Bone marrow (tissue), 2 donors: ENCODE results near the gene CACNA1D.

Experiments used
- DNase-seq, 2 donors: peaks; one replicate each; lab custom pipeline; 2025; lab: John Stamatoyannopoulos, UW

CACNA1D gene

GRCh38 chr3:53579636-53580035 is 85.2 kb downstream of the CACNA1D start:
- no peak for DNase-seq

DNA sequence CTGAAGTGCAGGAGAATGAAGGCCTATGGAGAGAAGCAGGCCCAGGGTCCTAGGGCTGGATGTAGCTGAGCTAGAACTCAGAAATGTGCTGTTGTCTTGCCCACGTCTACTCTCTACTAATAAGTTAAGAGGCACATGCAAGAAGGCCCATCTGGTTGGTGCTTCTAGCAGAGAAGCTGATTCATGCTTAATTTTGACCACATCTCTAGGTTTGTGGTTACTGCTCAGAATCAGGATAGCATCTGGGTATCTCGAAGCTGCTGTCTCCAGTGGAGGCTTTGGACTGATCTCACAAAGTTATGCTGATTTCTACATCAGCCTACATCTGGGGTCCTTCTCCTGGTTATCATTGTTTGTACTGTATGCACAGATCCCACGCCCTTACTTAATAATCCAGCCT is 87.3 kb downstream of the CACNA1D start:
- DNase-seq, result no peak

GRCh38 chr3:53583161-53583690 is 88.8 kb downstream of the CACNA1D start:
- DNase-seq, result no peak

- DNase-seq, result no peak
Measured at GRCh38 chr3:53585049-53585448, 90.6 kb downstream of the CACNA1D start.

DNA sequence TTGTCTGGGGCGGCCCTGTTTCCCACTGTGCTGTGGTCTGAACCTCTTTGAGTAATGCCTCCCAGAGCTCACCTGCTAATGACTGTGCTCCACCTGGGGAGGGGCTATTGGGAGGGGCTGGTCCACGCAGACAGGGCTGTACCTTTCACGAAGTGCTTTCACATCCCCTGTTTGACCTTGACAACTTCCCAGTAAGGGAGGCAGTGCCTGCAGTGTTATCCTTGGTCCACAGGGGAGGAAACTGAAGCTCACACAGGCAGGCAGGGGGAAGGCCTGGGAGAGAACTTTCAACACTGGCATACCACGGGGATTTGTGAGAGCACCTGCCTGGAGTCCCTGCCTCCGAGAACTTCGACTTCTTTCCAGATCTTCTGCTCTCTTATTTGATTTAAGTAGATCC is 91.2 kb downstream of the CACNA1D start:
- no peak for DNase-seq

- DNase-seq, result no peak
Measured at GRCh38 chr3:53588122-53588521, 93.7 kb downstream of the CACNA1D start.

GRCh38 chr3:53589201-53589600 is 94.8 kb downstream of the CACNA1D start:
- no peak for DNase-seq

DNA sequence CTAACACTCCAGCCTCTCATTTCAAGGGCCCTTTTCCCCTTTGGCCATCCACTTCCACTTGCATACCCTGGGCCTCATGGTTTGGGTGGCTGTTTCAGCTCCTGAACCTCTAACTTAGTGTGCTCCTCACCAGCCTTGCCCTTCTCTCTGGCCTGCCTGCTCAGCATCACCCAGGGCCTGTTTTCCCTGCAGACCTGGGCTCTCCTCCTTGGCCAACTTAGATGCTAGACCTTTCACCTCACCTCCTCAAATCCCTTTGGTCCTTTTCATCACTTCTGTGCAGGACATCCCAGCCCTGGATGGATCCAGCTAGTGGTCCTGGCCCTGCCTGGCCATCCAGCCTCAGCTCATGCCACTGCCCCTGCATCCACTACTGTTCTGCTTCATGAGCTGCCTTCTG is 95.4 kb downstream of the CACNA1D start:
- DNase-seq, result no peak

DNA sequence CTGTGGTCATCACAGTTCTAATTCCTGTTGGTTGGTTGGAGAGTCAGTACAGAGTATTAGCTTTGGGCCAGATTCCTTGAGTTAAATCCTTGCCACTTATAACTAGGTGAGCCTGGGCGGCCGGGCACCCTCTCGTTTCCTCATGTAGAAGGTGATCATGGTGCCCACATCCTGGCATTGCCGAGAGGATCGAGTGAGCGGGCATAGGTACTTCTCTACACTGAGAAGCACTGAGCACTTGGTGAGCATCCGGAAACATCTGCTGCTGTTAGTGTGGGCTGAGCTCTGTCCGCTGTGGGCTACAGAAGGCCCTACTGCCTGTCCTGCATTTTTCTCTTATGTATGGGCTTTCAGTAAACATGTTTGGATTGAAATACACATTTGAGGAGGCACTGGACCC is 96.2 kb downstream of the CACNA1D start:
- no peak for DNase-seq

DNA sequence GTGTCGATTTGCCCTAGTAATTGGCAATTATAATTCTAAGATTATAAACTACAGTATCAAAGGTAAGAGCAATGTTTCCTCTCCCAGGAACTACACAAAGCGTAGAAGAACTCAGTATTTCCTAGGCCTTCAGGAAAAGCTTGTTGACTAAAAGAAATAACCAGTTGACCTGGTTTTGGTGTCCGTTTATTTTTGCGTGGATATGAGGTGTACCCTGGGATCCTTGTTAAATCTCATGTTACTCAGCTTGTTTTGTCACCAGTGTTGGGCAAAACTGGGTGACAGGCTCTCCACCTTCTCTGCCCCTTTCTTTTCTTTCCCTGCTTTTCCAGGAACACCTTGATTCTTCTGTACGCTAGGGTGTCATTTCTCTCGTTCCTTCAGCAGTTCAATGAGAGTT is 97.2 kb downstream of the CACNA1D start:
- DNase-seq, result no peak

DNA sequence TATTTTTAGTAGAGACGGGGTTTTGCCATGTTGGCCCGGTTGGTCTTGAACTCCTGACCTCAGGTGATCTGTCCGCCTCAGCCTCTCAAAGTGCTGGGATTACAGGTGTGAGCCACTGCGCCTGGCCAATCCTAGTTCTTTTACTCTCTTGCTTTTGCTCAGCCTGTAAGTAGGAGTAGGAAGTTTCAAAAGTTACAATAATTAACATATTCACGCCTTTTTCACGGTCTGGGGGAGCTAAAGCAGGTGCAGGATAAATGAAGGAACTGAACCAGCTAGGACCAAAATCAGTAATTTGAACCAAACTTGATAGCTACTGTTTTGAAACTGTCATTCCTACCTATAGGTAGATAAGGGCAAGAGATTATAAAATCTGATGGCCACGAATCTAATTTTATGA is 98.5 kb downstream of the CACNA1D start:
- no peak for DNase-seq

DNA sequence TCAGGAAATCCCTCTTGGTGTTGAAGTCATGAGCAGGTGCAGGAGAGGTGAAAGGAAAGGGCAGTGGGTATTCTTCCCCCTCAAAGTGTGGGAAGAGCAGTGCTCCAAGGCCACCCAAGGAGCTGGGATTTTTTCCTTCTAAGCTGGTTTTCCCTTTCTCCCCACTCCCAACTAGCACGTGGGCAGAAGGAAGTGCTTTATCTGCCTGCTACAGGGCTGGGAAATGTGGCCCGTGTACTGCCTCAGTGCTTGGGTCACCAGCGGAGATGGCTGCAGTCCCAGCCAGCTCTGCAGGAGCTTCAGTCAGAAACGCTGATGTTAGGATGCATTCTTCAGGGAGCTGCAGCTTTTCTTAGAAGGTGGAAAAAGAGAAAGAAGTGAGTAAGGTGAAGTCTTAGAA is 99.2 kb downstream of the CACNA1D start:
- no peak for DNase-seq

DNA sequence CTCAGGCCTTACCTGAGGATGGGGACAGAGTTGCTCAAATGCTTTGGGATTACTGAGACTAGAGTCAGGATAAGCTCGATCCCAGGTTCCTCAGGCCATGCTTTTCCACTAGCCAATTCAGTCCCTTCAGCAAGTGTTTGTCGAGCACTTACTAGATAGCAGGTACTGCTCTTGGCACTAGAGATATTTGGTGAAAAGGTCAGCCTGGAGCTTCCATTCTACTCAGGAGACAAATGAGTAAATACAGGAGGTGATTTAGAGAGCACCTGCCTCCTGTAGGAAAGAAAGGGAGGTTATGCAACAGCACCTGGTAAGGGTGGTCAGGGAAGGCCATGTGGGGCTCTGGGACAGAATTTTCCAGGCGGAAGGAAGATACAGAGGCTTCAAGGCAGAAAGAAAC is 99.9 kb downstream of the CACNA1D start:
- no peak for DNase-seq

DNA sequence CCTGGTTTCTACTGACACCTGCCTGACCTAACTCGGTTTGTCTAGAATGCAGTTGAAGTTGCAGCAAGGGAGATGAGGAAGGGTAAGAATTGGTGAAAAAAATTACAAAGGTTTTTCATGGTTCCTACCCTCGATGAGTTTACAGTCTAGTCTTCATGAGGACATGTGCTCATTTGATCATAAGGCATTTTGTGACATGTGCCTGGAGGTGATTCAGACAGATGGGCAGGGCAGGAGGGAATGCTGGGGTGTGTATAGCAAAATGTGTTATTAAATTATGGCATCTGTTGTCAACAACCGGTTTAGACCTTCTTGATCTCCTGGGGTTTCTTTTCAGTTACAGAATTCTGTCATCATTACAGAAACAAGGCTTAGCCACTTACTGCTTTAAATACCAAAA is 101.2 kb downstream of the CACNA1D start:
- DNase-seq, result no peak

GRCh38 chr3:53597136-53597915 is 102.9 kb downstream of the CACNA1D start:
- DNase-seq, result no peak

- DNase-seq, result no peak
Measured at GRCh38 chr3:53599771-53600170, 105.4 kb downstream of the CACNA1D start.

DNA sequence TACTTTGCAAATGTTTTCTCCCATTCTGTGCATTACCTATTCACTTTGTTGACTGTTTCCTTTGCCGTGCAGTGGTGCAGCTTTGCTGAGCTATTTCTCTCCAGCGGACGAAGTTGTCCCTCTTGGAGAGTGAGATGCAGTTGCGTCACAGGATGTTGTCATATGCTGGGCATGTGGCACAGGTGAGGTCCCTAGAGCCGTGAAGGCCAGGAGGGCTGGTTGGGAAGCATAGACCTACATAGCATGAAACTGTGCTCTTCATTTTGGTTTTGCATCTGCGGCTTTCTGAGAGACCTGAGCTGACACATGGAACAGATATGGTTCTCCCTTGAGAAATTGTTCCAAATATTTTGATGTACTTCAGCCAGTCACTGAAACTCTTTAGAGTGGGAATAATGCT is 108.5 kb downstream of the CACNA1D start:
- DNase-seq, result no peak

DNA sequence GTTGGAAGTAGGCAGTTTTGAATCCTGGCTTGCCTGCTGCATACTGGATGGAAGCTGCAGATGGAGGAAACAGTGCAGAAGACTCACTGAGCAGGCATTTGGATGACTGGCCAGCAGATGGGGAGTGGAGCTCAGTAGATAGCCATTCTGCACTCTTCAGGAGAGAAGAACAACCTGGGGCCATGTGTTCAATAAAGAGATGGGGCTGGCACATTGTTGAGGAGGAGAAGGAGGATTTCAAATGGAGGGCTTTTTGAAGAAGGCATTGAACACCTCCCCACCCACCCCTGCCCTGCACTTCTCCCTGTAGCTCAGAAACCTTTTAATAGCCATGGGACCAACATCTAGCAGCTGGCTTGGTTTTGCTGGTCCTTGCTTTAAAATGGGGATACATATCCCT is 109.8 kb downstream of the CACNA1D start:
- DNase-seq, result no peak

DNA sequence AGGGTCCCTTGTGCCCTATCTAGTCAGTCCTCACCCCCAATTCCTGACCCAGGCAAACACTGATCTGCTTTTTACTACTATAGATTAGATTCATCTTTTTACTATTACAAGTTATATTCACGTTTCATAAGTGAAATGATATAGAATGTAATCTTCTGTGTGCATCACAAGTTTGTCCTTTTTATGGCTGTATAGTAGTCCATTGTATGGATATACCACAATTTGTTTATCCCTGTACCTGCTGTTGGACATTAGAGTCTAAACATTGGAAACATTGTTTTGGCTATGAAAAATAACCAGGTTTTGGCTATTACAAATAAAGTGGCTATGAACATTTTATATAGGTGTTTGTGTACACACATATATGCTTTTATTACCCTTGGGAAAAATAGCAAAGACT is 112.4 kb downstream of the CACNA1D start:
- no peak for DNase-seq

DNA sequence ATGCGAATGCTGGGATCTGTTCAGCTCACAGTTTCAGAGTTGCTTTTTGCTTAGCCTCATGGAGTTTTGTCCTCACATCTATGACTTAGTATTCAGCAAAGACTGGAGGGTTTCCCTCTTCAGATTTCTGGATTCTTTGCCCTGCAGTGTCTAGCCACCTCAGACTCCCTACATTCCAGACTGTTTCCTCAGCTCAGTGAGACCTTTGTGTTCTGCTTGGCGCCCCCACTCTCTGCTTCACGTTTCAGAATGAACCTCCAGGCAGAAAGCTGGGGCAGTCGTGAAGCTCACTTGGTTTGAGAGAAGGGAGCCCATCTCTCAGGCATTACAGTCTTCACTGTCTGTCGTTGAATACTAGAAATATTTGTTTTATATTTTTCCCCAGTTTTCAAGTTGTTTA is 118.1 kb downstream of the CACNA1D start:
- DNase-seq, result no peak

GRCh38 chr3:53613125-53613524 is 118.7 kb downstream of the CACNA1D start:
- DNase-seq, result no peak

DNA sequence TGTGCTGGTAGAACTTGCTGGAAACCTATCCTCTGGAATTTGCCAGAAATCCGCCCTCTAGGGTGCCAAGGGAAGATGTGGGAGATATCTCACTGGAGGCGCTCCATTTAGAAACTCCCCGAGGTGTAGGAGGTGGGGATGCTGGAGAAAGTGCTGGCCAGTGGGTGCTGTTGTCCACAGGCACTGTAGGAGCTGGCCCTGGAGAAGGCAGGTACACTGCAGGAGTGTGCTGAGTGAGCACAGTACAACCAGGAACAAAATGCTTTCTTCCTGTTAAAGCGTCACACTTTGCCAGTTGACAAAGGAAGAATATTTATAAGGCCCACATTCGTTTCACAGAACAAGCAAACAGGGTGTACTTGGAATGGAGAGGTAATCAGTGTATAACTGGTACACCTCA is 119.9 kb downstream of the CACNA1D start:
- DNase-seq, result no peak

DNA sequence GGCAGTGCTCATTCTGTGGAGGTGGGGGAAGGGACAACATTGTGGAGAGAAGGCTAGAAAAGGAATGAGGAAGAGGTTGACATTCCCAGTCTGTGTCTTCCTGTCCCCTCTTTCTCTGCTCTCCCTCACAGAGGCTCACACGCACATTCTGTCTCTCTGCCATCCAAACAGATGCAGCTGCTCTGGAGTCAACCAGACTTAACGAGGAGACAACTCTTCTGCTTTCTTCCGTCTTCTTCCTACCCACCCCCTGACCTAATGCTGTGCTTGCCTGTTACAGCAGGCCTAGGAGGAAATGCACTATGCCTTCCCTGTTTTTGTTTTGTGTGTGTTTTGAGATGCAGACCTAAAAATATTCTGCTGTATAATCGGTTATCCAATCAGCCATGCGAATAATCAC is 121.9 kb downstream of the CACNA1D start:
- DNase-seq, result no peak
